Fibroblast of pulmonary artery (primary cell): ENCODE results near the gene RGP1.
A peak's percentile ranks its signal among the peaks of the same experiment; 100 is the strongest.

Experiments
- DNase-seq: peaks from one replicate; pipeline ENCODE4 v3.0.0-alpha.2; 2010; ENCODE audit warnings: low read depth
- H3K4me3 ChIP-seq: replicated peaks from 2 replicates; pipeline ENCODE4 v1.5.1; 2011; ENCODE audit warnings: low read depth, mild to moderate bottlenecking, control low read depth, low read length, moderate library complexity
- CTCF ChIP-seq: IDR thresholded peaks from 2 replicates; pipeline ENCODE4 v1.5.1; 2011; ENCODE audit warnings: mild to moderate bottlenecking, control low read depth, low read length, inconsistent platforms; ENCODE audit errors: missing control alignments

Gene RGP1

GRCh38 chr9:35719546-35719945, 29.5 kb upstream of the RGP1 start:
- TF ChIP-seq CTCF = no peak
- no peak for DNase-seq
- no peak overlapping the region for H3K4me3 ChIP-seq

DNA sequence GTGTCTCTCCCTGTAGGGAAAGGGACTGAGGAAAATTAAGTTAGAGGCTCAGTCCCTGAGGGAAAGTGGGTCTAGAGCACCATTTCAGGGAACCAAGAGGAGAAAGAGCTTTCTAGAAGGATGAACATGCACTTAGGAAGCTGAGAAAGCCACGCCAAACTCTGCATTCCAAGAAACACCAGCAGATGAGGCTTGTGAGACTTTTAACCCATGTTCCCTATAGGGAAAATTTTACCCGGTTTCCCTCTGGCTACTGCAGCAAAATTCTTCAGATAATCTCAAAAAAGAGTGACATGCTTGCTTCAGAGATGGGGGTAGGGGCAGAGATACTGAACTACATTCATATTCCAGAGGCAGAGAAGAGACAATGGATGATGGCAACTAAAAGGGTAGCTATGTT, 25.7 kb upstream of the RGP1 start:
- no peak for TF ChIP-seq CTCF
- no peak overlapping the region for H3K4me3 ChIP-seq
- no peak for DNase-seq

DNA sequence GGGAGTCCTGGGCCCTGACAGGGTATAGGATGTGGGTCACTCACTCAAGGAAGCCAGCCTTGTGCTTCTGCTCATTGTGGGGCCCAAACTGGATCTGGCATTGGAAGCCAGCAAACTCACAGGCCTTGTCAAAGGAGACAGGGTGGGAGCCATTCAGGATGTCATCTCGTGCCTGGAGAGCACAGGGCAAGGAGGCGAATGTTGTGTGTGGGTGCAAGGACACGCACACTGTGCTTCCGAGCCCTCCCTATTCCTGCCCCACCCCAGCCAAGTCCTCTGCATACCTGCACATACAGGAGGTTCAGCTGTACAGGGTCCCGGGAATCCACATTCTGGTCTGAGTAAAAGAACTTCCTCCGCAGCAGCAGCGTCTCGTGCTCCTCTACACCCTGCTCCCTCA, 25.2 kb upstream of the RGP1 start:
- no peak for DNase-seq
- H3K4me3 ChIP-seq = no peak overlapping the region
- no peak for TF ChIP-seq CTCF

DNA sequence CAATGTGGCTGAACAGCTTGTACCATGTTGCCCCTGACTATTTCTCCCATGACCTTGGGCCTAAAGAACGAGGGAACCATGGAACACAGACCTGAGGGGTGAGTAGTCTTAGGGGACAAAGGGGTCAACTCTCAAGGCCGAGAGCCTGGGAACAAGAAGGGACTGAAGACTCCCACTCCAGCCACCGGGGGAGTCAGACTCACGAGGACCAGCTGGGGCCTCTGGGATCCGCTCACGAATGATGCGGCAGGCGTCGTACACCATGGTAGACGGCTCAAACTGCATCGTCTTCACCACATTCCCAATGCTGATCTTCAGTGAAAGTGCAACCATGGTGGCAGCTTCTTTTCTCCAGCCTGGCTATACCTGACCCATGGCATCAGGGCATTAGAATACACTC, 23.7 kb upstream of the RGP1 start:
- DNase-seq = no peak
- no peak for TF ChIP-seq CTCF
- no peak overlapping the region for H3K4me3 ChIP-seq

DNA sequence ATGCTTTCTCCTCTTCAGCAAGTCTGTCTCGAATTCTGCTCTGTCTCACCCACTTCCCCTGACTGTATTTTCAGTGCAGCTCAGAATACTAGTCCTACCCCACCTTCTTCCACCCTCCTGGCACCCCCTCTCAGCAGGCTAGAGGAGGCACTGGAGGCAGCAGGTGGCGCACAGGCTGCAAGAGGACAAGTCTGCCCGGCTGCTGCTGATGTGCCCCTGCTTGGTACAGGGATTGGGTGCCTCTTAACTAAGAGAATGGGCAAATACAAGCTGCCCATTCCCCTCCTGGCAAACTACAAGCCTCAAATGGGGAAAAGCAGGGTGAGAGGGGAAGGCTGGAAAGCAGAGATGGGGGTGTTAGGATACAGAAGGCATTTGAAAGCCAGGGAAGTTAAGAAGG, 22.2 kb upstream of the RGP1 start:
- peak; percentile 60 for DNase-seq
- TF ChIP-seq CTCF = peak; percentile 22
- peak overlapping the region; percentile 92 for H3K4me3 ChIP-seq

- H3K4me3 ChIP-seq = peak overlapping the region; percentile 92
- no peak for DNase-seq
- TF ChIP-seq CTCF = no peak
Observed at GRCh38 chr9:35727676-35728040, 21.4 kb upstream of the RGP1 start.

GRCh38 chr9:35728041-35728971, 20.8 kb upstream of the RGP1 start:
- no peak for TF ChIP-seq CTCF
- peak; percentile 96 for DNase-seq
- H3K4me3 ChIP-seq = peak overlapping the region; percentile 92
